H1 (cell line): Measurements from ENCODE around the gene COMMD6. TPM values are rescaled to one million over a fixed set of nuclear protein-coding genes. Genes with fewer than 3 reads are reported as not detected.

Experiments used
- CTCF ChIA-PET: fragments of 300-600 bp; sonication (Branson Sonifier 250); formaldehyde crosslinking; loops from one replicate; lab custom pipeline; 2021; ENCODE audit not compliant: partially characterized antibody; lab: Charles Lee
- POLR2A ChIA-PET: fragments of 300-600 bp; sonication (Branson Sonifier 250); formaldehyde crosslinking; loops from one replicate; lab custom pipeline; 2021; ENCODE audit warnings: inconsistent platforms; ENCODE audit not compliant: partially characterized antibody; lab: Charles Lee
- DNase-seq, 2 experiments: peaks; one replicate each; pipeline versions ENCODE4 v3.0.0 to v3.0.0-alpha.2; 2010 to 2022; ENCODE audit warnings: low spot score in 2 of 2, low read depth in 1 of 2, mixed read lengths in 1 of 2
- FAIRE-seq: peaks from 2 replicates; lab custom pipeline; 2011; peaks lifted over from hg19 to GRCh38; lab: Jason Lieb, UNC
- H2AFZ ChIP-seq: 2 replicates; pipeline ENCODE4 v1.8.1; 2012; ENCODE audit warnings: low read length, inconsistent platforms
- H2AK5ac ChIP-seq: 2 replicates; pipeline ENCODE4 v1.6.1; 2013; ENCODE audit warnings: low read depth, low read length
- H2BK120ac ChIP-seq: replicated peaks from 2 replicates; pipeline ENCODE3; 2013; ENCODE audit warnings: low read depth, low read length, inconsistent platforms
- H2BK12ac ChIP-seq: 2 replicates; pipeline ENCODE4 v1.6.1; 2013; ENCODE audit warnings: low read depth, low read length
- H2BK15ac ChIP-seq: 2 replicates; pipeline ENCODE4 v1.6.1; 2013; ENCODE audit warnings: low read length
- H2BK20ac ChIP-seq: 2 replicates; pipeline ENCODE4 v1.6.1; 2013; ENCODE audit warnings: low read length
- H2BK5ac ChIP-seq: 2 replicates; pipeline ENCODE4 v1.6.1; 2013; ENCODE audit warnings: low read depth, low read length
- H3K14ac ChIP-seq: 2 replicates; pipeline ENCODE4 v1.6.1; 2013; ENCODE audit warnings: inconsistent platforms; ENCODE audit not compliant: insufficient read length
- H3K18ac ChIP-seq: 2 replicates; pipeline ENCODE4 v1.6.1; 2013; ENCODE audit warnings: low read length; ENCODE audit errors: extremely low read depth
- H3K23ac ChIP-seq: 2 replicates; pipeline ENCODE4 v1.6.1; 2013; ENCODE audit warnings: inconsistent platforms; ENCODE audit not compliant: insufficient read length
- H3K23me2 ChIP-seq: 2 replicates; pipeline ENCODE4 v1.6.1; 2013; ENCODE audit warnings: low read depth, low read length
- H3K27ac ChIP-seq: 2 replicates; pipeline ENCODE4 v1.6.1; 2011; ENCODE audit warnings: low read depth, low read length, inconsistent platforms
- H3K27me3 ChIP-seq, 4 experiments: replicated peaks in 1 of 4; 1 replicate in 1 of 4; 2 replicates in 3 of 4; pipeline versions ENCODE4 v1.6.1 to v1.8.1; 2011 to 2013; ENCODE audit warnings: low read length in 3 of 4, mild to moderate bottlenecking in 3 of 4, inconsistent platforms in 2 of 4, mixed read lengths in 2 of 4, moderate library complexity in 1 of 4; ENCODE audit not compliant: control insufficient read depth in 3 of 4, insufficient read depth in 3 of 4; ENCODE audit errors: extremely low read depth in 1 of 4
- H3K36me3 ChIP-seq, 4 experiments: 2 replicates each; pipeline versions ENCODE4 v1.6.1 to v1.8.1; 2011 to 2013; ENCODE audit warnings: mild to moderate bottlenecking in 4 of 4, low read length in 3 of 4, moderate library complexity in 2 of 4, control low read depth in 1 of 4, inconsistent platforms in 1 of 4; ENCODE audit not compliant: insufficient read depth in 4 of 4, control insufficient read depth in 2 of 4
- H3K4ac ChIP-seq: replicated peaks from 2 replicates; pipeline ENCODE3; 2013; ENCODE audit warnings: low read length, low read depth, mixed read lengths, inconsistent platforms; ENCODE audit not compliant: insufficient read length
- H3K4me1 ChIP-seq, 4 experiments: replicated peaks in 1 of 4; 1 replicate in 1 of 4; 2 replicates in 3 of 4; pipeline versions ENCODE4 v1.6.1 to v1.8.1; 2011 to 2013; ENCODE audit warnings: low read length in 3 of 4, inconsistent platforms in 2 of 4, mixed read lengths in 1 of 4; ENCODE audit not compliant: insufficient read depth in 4 of 4, control insufficient read depth in 3 of 4
- H3K4me2 ChIP-seq, 2 experiments: 2 replicates each; pipeline versions ENCODE4 v1.6.1 to v1.8.1; 2011 to 2013; ENCODE audit warnings: low read depth in 2 of 2, low read length in 2 of 2, control low read depth in 1 of 2, inconsistent platforms in 1 of 2, mild to moderate bottlenecking in 1 of 2; ENCODE audit not compliant: insufficient read depth in 1 of 2
- H3K4me3 ChIP-seq, 4 experiments: fragments of 200-600, 300-600 bp in 1 of 4; sonication (generic), shearing (Covaris generic), sonication (Bioruptor Twin) in 1 of 4; 2 replicates each; pipeline versions ENCODE4 v1.5.1 to v1.8.1; 2011 to 2016; ENCODE audit warnings: low read length in 4 of 4, low read depth in 3 of 4, control low read depth in 2 of 4, inconsistent platforms in 2 of 4, mild to moderate bottlenecking in 2 of 4, mixed read lengths in 1 of 4, moderate library complexity in 1 of 4; ENCODE audit not compliant: insufficient read depth in 2 of 4; ENCODE audit errors: extremely low read depth in 1 of 4
- H3K56ac ChIP-seq: replicated peaks from 2 replicates; pipeline ENCODE3; 2013; ENCODE audit warnings: low read depth, mild to moderate bottlenecking, mixed read lengths, low read length, inconsistent platforms; ENCODE audit not compliant: insufficient read length
- H3K79me1 ChIP-seq: 2 replicates; pipeline ENCODE4 v1.6.1; 2013; ENCODE audit warnings: low read depth, low read length, control low read depth
- H3K79me2 ChIP-seq, 2 experiments: 2 replicates each; pipeline versions ENCODE4 v1.6.1 to v1.8.1; 2012 to 2013; ENCODE audit warnings: low read length in 2 of 2, mild to moderate bottlenecking in 2 of 2, inconsistent platforms in 1 of 2; ENCODE audit not compliant: insufficient read depth in 2 of 2, control insufficient read depth in 1 of 2
- H3K9ac ChIP-seq, 4 experiments: replicated peaks in 1 of 4; 1 replicate in 1 of 4; 2 replicates in 3 of 4; pipeline versions ENCODE4 v1.6.1 to v1.8.1; 2011 to 2013; ENCODE audit warnings: low read depth in 3 of 4, low read length in 3 of 4, control low read depth in 2 of 4, mild to moderate bottlenecking in 2 of 4, moderate library complexity in 2 of 4, inconsistent platforms in 1 of 4; ENCODE audit errors: extremely low read depth in 1 of 4
- H3K9me3 ChIP-seq, 2 experiments: 2 replicates each; pipeline versions ENCODE4 v1.6.1 to v1.8.1; 2012 to 2013; ENCODE audit warnings: mild to moderate bottlenecking in 2 of 2, moderate library complexity in 2 of 2, control low read depth in 1 of 2, inconsistent platforms in 1 of 2, low read depth in 1 of 2, low read length in 1 of 2, mixed read lengths in 1 of 2; ENCODE audit not compliant: insufficient read depth in 2 of 2
- H4K20me1 ChIP-seq, 2 experiments: replicated peaks in 1 of 2; 2 replicates each; pipeline versions ENCODE3 to v1.8.1; 2011 to 2013; ENCODE audit warnings: inconsistent platforms in 2 of 2, low read length in 2 of 2, mild to moderate bottlenecking in 1 of 2; ENCODE audit not compliant: insufficient read depth in 2 of 2, control insufficient read depth in 1 of 2
- H4K5ac ChIP-seq: 2 replicates; pipeline ENCODE4 v1.6.1; 2013; ENCODE audit warnings: low read length, low read depth, mixed read lengths, inconsistent platforms; ENCODE audit not compliant: insufficient read length
- H4K8ac ChIP-seq: 2 replicates; pipeline ENCODE4 v1.8.0; 2013; ENCODE audit warnings: mild to moderate bottlenecking, moderate library complexity, low read length, inconsistent platforms; ENCODE audit not compliant: insufficient read depth; ENCODE audit errors: extremely low read depth
- H4K91ac ChIP-seq: replicated peaks from 2 replicates; pipeline ENCODE3; 2013; ENCODE audit warnings: low read length, mixed read lengths, inconsistent platforms; ENCODE audit not compliant: insufficient read length
- EGR1 ChIP-seq: IDR thresholded peaks from 2 replicates; pipeline ENCODE4 v1.6.1; 2011; ENCODE audit warnings: low read depth, low read length, borderline replicate concordance
- FOSL1 ChIP-seq: IDR thresholded peaks from 2 replicates; pipeline ENCODE4 v1.6.1; 2011; ENCODE audit warnings: mild to moderate bottlenecking, low read depth, low read length, moderate library complexity; ENCODE audit not compliant: insufficient read depth
- JUND ChIP-seq: IDR thresholded peaks from 2 replicates; pipeline ENCODE4 v1.6.1; 2011; ENCODE audit warnings: mild to moderate bottlenecking, improper control_type of control experiment, low read length
- SAP30 ChIP-seq: fragments of 300-600 bp; sonication (generic); IDR thresholded peaks from 2 replicates; pipeline ENCODE4 v1.7.1; 2012; ENCODE audit warnings: low read length, moderate library complexity, mild to moderate bottlenecking, inconsistent platforms; ENCODE audit not compliant: insufficient read depth, insufficient replicate concordance
- TAF1 ChIP-seq: IDR thresholded peaks from 2 replicates; pipeline ENCODE4 v1.6.1; 2011; ENCODE audit warnings: mild to moderate bottlenecking, low read depth, low read length
- WGBS, 2 experiments: shearing (Covaris generic) in 1 of 2; methylation state at CpG; one replicate each; pipeline versions ENCODE4 v1.1.6 to v1.1.7; 2013 to 2015; ENCODE audit warnings: low lambda C conversion rate in 2 of 2, mixed read lengths in 2 of 2, inconsistent platforms in 1 of 2, low coverage in 1 of 2, missing lambda C conversion rate in 1 of 2; ENCODE audit not compliant: insufficient replicate concordance in 2 of 2, insufficient coverage in 1 of 2, insufficient read length in 1 of 2; ENCODE audit errors: extremely low coverage in 1 of 2, missing lambda C conversion rate in 1 of 2; 5-methylcytosine and 5-hydroxymethylcytosine counted together
- polyA plus RNA-seq, 7 experiments: library from polyadenylated mRNA; depleted of rRNA in 3 of 7; stranded (reverse) in 5 of 7; unstranded in 2 of 7; fragments of >200 nt in 5 of 7; fragments of 200-250 nt in 2 of 7; gene quantifications; 1 replicate in 5 of 7; 2 replicates in 1 of 7; 4 replicates in 1 of 7; pipeline versions ENCODE4 v1.2.1 to v1.2.3, GENCODE V29; 2011 to 2013; ENCODE audit warnings: missing spikeins in 2 of 7, mixed read lengths in 2 of 7
- total RNA-seq: library from RNA; stranded (reverse); fragmentation: NEBNext Ultra II Directional; extraction: Animal tissue kit (Norgen Biotek cat#: 25700); gene quantifications from 2 replicates; pipeline ENCODE4 v1.2.1, GENCODE V29; 2021
- TF ChIP-seq, protein P1 (sequence below): IDR thresholded peaks from 2 replicates; pipeline ENCODE4 v1.6.1; 2011; ENCODE audit warnings: low read length, improper control_type of control experiment
- TF ChIP-seq, protein P2 (sequence below): IDR thresholded peaks from 2 replicates; pipeline ENCODE4 v1.6.1; 2012; ENCODE audit warnings: low read length, inconsistent platforms

The COMMD6 gene
- total and polyA plus RNA-seq, 2 of the 8 experiments (the other 6 are each of a cell fraction or from before 2014, with no cell fraction given): 53.2 to 122 TPM

DNA sequence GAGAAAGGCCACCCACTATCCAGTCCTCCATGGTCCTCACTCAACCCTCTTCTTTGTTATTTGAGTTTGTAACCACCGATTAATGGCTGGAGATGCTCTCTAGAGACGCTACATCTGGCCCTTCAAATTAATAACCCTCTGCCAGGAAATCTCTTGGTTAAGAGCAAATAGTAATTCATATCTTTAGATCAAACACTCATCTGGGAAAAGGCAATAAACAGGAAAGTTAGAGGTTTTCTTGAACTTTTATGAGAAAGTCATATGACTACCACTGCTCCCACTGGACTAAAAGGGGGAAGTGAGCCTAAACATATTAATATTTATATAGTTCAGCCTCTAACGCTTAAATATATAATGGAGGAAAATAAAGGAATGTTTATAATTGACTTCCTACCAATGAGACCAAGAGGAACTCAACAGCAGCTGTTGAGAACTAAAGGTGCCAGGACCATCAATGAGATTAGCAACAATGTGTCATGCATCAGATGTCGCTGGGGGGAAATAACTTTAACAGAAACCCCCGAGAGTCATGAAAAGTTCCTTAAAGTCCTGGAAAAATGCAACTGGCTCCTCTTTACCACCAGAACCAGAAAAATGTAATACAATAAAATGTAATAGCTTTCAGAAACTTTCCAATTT lies 58.4 kb downstream of the COMMD6 start:
- CTCF ChIA-PET: interaction anchor here (0.6 to 1.3 kb wide), 5 partner anchors 11 to 155 kb away, joined by 3 to 4 read pairs (median 3); no protein-coding TSS in a partner anchor
- H3K18ac ChIP-seq: no peak overlapping the region
- H3K9me3 ChIP-seq: no peaks in the 10 kb centered on the region
- no peak overlapping the region for H2AK5ac ChIP-seq
- no peak overlapping the region for H2BK12ac ChIP-seq
- no peaks in the 10 kb centered on the region for H3K27me3 ChIP-seq
- H3K56ac ChIP-seq: no peak overlapping the region
- H2BK120ac ChIP-seq: no peak overlapping the region
- no peak overlapping the region for H3K27ac ChIP-seq
- no peak overlapping the region for H2BK20ac ChIP-seq
- no peak for DNase-seq
- no peak overlapping the region for H3K23ac ChIP-seq
- H3K23me2 ChIP-seq: peaks cover 7% of the 10 kb centered on the region
- H3K14ac ChIP-seq: no peak overlapping the region
- no peaks in the 10 kb centered on the region for H3K79me1 ChIP-seq
- WGBS, 2 experiments: 90% methylated on average over 5 of the region's 5 CpGs; no CpG with 5 or more reads in 1 of the 2 experiments
- POLR2A ChIA-PET: interaction anchor here (0.8 kb wide), 1 partner anchor 168 kb away, joined by 4 read pairs; no protein-coding TSS in a partner anchor
- no peak overlapping the region for H2BK15ac ChIP-seq
- no peak overlapping the region for H2AFZ ChIP-seq
- peaks cover 0 to 4% (median 0%) of the 10 kb centered on the region in 4 experiments; a peak in 2 of 7 replicates for H3K4me1 ChIP-seq
- peaks cover 0 to 2% (median 0%) of the 10 kb centered on the region in 4 experiments; a peak in 1 of 8 replicates for H3K36me3 ChIP-seq
- H3K9ac ChIP-seq: no peak overlapping the region
- H3K4me2 ChIP-seq: no peak overlapping the region
- H4K91ac ChIP-seq: no peak overlapping the region
- H4K8ac ChIP-seq: no peak overlapping the region
- peaks cover 2 to 6% of the 10 kb centered on the region in 2 experiments for H4K20me1 ChIP-seq
- H2BK5ac ChIP-seq: no peak overlapping the region
- no peak overlapping the region for H3K4ac ChIP-seq
- FAIRE-seq: no peak
- H4K5ac ChIP-seq: no peak overlapping the region
- peak overlapping the region in 1 of 4 experiments; percentile 90; a peak in 1 of 8 replicates for H3K4me3 ChIP-seq
- H3K79me2 ChIP-seq: peaks cover 0 to 53% of the 10 kb centered on the region in 2 experiments; a peak in 3 of 4 replicates
- TF ChIP-seq, protein P1, sequence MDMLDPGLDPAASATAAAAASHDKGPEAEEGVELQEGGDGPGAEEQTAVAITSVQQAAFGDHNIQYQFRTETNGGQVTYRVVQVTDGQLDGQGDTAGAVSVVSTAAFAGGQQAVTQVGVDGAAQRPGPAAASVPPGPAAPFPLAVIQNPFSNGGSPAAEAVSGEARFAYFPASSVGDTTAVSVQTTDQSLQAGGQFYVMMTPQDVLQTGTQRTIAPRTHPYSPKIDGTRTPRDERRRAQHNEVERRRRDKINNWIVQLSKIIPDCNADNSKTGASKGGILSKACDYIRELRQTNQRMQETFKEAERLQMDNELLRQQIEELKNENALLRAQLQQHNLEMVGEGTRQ: no peak
- TF ChIP-seq EGR1 (no peak), TAF1 (no peak), FOSL1 (no peak), JUND (no peak), SAP30 (no peak)
- TF ChIP-seq, protein P2, sequence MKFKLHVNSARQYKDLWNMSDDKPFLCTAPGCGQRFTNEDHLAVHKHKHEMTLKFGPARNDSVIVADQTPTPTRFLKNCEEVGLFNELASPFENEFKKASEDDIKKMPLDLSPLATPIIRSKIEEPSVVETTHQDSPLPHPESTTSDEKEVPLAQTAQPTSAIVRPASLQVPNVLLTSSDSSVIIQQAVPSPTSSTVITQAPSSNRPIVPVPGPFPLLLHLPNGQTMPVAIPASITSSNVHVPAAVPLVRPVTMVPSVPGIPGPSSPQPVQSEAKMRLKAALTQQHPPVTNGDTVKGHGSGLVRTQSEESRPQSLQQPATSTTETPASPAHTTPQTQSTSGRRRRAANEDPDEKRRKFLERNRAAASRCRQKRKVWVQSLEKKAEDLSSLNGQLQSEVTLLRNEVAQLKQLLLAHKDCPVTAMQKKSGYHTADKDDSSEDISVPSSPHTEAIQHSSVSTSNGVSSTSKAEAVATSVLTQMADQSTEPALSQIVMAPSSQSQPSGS: no peak
